Osteoblast (primary cell): Measurements from ENCODE around the gene PCDHA11. TPM values are rescaled to one million over a fixed set of nuclear protein-coding genes. Genes with fewer than 3 reads are reported as not detected.

Experiments used
- DNase-seq: peaks from one replicate; pipeline ENCODE4 v3.0.0; 2011; ENCODE audit warnings: low spot score, mixed read lengths; ENCODE audit not compliant: insufficient read length; ENCODE audit errors: missing footprints
- H2AFZ ChIP-seq: 2 replicates; pipeline ENCODE4 v1.6.0; 2011; ENCODE audit warnings: mild to moderate bottlenecking, low read length
- H3K27ac ChIP-seq: 2 replicates; pipeline ENCODE4 v1.5.1; 2011; ENCODE audit warnings: mild to moderate bottlenecking, low read depth, low read length, moderate library complexity
- H3K27me3 ChIP-seq: 2 replicates; pipeline ENCODE4 v1.6.0; 2012; ENCODE audit warnings: mild to moderate bottlenecking, control low read depth, inconsistent platforms, low read length, moderate library complexity; ENCODE audit not compliant: insufficient read depth
- H3K36me3 ChIP-seq: 2 replicates; pipeline ENCODE4 v1.5.1; 2011; ENCODE audit warnings: mild to moderate bottlenecking, low read length, control low read depth, moderate library complexity; ENCODE audit not compliant: insufficient read depth
- H3K4me1 ChIP-seq: 2 replicates; pipeline ENCODE4 v1.5.1; 2011; ENCODE audit warnings: mild to moderate bottlenecking, low read length, control low read depth, moderate library complexity; ENCODE audit not compliant: insufficient read depth
- H3K4me2 ChIP-seq: 2 replicates; pipeline ENCODE4 v1.6.0; 2011; ENCODE audit warnings: mild to moderate bottlenecking, low read length; ENCODE audit not compliant: insufficient read depth
- H3K4me3 ChIP-seq: fragments of 200-600 bp; sonication (generic); 3 replicates; pipeline ENCODE4 v1.5.1; 2012; ENCODE audit warnings: mild to moderate bottlenecking, low read length, inconsistent platforms; ENCODE audit not compliant: insufficient read depth
- H3K79me2 ChIP-seq: 2 replicates; pipeline ENCODE4 v1.6.0; 2012; ENCODE audit warnings: mild to moderate bottlenecking, low read length, control low read depth, inconsistent platforms; ENCODE audit not compliant: insufficient read depth
- H3K9me3 ChIP-seq: 2 replicates; pipeline ENCODE4 v1.5.1; 2011; ENCODE audit warnings: low read depth, low read length, control low read depth
- H4K20me1 ChIP-seq: 2 replicates; pipeline ENCODE4 v1.6.0; 2012; ENCODE audit warnings: mild to moderate bottlenecking, low read length, control low read depth; ENCODE audit not compliant: insufficient read depth
- total RNA-seq: library from RNA; depleted of rRNA; stranded (reverse); fragments of >200 nt; gene quantifications from 2 replicates; pipeline ENCODE4 v1.2.3, GENCODE V29; 2012
- TF ChIP-seq, protein P1 (sequence below): IDR thresholded peaks from 2 replicates; pipeline ENCODE4 v1.5.1; 2011; ENCODE audit warnings: mild to moderate bottlenecking, low read depth, low read length, moderate library complexity; ENCODE audit errors: extremely low read depth

The PCDHA11 gene
- total RNA-seq, 1 donor = 0.36 TPM

DNA sequence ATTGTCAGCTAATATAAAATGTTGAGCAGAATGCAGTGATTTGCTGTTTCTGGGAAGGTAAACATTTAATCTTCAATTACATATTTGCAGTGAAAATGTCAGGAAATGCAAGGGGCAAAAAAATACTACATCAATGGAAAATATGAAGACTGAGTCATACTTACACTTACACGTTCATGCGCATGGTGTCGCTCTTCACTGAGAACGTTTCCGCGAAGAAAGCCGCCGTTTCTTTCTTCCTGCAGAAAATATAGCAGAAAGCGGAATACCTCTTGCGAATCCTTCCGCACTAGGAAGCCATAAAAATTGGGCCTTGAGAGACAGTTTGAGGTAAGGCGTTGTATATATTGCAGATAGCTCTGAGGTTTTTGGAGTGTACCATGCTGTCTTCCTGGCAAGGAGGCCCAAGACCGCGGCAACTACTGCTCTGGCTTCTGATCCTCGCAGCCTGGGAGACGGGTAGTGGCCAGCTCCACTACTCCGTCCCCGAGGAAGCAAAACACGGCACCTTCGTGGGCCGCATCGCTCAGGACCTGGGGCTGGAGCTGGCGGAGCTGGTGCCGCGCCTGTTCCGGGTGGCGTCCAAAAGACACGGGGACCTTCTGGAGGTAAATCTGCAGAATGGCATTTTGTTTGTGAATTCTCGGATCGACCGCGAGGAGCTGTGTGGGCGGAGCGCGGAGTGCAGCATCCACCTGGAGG, 13.3 kb downstream of the PCDHA11 start, which contains the start of gene PCDHA13:
Gene PCDHA13 (plus strand): TSS at position 236 of the 702 bp plus-strand sequence. CDS start 145 bp downstream, at position 381.
- H3K4me2 ChIP-seq = no peak within 1 kb of the TSS

DNA sequence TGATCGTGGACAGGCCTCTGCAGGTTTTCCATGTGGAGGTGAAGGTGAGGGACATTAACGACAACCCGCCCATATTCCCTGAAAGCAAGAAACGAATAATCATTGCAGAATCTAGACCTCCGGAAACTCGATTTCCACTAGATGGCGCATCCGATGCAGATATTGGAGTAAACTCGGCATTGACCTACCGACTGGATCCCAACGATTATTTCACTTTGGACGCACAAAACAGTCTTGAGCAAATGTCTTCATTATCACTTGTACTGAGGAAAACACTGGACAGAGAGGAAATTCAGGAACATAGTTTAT, 13.8 kb downstream of the PCDHA11 start:
- no peak overlapping the region for H3K4me3 ChIP-seq
- H3K27me3 ChIP-seq = no peaks in the 10 kb centered on the region
- no peaks in the 10 kb centered on the region for H3K9me3 ChIP-seq
- no peak overlapping the region for H3K27ac ChIP-seq
- no peak overlapping the region for H2AFZ ChIP-seq
- H3K4me2 ChIP-seq = no peak overlapping the region
- no peaks in the 10 kb centered on the region for H3K79me2 ChIP-seq
- TF ChIP-seq, protein P1, sequence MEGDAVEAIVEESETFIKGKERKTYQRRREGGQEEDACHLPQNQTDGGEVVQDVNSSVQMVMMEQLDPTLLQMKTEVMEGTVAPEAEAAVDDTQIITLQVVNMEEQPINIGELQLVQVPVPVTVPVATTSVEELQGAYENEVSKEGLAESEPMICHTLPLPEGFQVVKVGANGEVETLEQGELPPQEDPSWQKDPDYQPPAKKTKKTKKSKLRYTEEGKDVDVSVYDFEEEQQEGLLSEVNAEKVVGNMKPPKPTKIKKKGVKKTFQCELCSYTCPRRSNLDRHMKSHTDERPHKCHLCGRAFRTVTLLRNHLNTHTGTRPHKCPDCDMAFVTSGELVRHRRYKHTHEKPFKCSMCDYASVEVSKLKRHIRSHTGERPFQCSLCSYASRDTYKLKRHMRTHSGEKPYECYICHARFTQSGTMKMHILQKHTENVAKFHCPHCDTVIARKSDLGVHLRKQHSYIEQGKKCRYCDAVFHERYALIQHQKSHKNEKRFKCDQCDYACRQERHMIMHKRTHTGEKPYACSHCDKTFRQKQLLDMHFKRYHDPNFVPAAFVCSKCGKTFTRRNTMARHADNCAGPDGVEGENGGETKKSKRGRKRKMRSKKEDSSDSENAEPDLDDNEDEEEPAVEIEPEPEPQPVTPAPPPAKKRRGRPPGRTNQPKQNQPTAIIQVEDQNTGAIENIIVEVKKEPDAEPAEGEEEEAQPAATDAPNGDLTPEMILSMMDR = no peak
- no peaks in the 10 kb centered on the region for H3K4me1 ChIP-seq
- H3K36me3 ChIP-seq = no peaks in the 10 kb centered on the region
- H4K20me1 ChIP-seq = no peaks in the 10 kb centered on the region
- DNase-seq = no peak

More for the DNA sequence above, 13.3 kb downstream of the PCDHA11 start, which contains the start of gene PCDHA13:
- Histone ChIP-seq H3K9me3 (no peaks in the 10 kb centered on the region), H3K27me3 (no peaks in the 10 kb centered on the region), H3K4me3 (no peak within 1 kb of the TSS), H3K36me3 (no peaks in the 10 kb centered on the region), H4K20me1 (no peaks in the 10 kb centered on the region), H3K79me2 (no peaks in the 10 kb centered on the region), H3K27ac (no peak within 1 kb of the TSS), H2AFZ (no peak within 1 kb of the TSS), H3K4me1 (no peaks in the 10 kb centered on the region)
- TF ChIP-seq, protein P1 = peak; percentile 5
- DNase-seq = peak; percentile 54

DNA sequence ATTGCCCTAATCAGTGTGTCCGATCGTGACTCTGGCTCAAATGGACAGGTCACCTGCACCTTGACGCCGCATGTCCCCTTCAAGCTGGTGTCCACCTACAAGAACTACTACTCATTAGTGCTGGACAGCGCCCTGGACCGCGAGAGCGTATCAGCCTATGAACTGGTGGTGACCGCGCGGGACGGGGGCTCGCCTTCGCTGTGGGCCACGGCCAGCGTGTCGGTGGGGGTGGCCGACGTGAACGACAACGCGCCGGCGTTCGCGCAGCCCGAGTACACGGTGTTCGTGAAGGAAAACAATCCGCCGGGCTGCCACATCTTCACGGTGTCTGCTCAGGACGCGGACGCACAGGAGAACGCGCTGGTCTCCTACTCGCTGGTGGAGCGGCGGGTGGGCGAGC, 14.6 kb downstream of the PCDHA11 start:
- Histone ChIP-seq H3K4me3 (no peak overlapping the region), H3K4me2 (no peak overlapping the region), H3K79me2 (no peaks in the 10 kb centered on the region), H3K9me3 (no peaks in the 10 kb centered on the region), H3K27me3 (no peaks in the 10 kb centered on the region), H2AFZ (no peak overlapping the region), H3K36me3 (no peaks in the 10 kb centered on the region), H3K4me1 (no peaks in the 10 kb centered on the region), H3K27ac (no peak overlapping the region), H4K20me1 (no peaks in the 10 kb centered on the region)
- TF ChIP-seq, protein P1 = no peak
- DNase-seq = peak; percentile 27

DNA sequence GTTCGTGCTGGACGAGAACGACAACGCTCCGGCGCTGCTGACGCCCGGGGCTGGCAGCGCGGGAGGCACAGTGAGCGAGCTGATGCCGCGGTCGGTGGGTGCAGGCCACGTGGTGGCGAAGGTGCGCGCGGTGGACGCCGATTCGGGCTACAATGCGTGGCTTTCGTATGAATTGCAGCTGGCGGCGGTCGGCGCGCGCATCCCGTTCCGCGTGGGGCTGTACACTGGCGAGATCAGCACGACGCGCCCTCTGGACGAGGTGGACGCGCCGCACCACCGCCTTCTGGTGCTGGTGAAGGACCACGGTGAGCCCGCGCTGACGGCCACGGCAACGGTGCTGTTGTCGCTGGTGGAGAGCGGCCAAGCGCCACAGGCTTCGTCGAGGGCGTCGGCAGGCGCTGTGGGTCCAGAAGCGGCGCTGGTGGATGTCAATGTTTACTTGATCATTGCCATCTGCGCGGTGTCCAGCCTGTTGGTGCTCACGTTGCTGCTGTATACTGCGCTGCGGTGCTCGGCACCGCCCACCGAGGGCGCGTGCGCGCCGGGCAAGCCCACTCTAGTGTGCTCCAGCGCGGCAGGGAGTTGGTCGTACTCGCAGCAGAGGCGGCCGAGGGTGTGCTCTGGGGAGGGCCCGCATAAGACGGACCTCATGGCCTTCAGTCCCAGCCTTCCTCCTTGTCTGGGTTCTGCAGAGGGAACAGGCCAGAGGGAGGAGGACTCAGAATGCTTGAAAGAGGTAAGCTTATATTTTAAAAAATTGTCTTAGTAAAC, 15.4 kb downstream of the PCDHA11 start:
- Histone ChIP-seq H4K20me1 (no peaks in the 10 kb centered on the region), H3K79me2 (no peaks in the 10 kb centered on the region), H3K27me3 (no peaks in the 10 kb centered on the region), H3K4me2 (no peak overlapping the region), H3K9me3 (no peaks in the 10 kb centered on the region), H3K36me3 (no peaks in the 10 kb centered on the region), H3K4me1 (no peaks in the 10 kb centered on the region), H3K4me3 (no peak overlapping the region), H3K27ac (no peak overlapping the region), H2AFZ (no peak overlapping the region)
- DNase-seq = peak; percentile 19
- TF ChIP-seq, protein P1 = no peak
